HG03045 (cell line): ENCODE data around the gene IRF6.

Experiments
- ATAC-seq: cut with Tn5 transposase; IDR thresholded peaks from one replicate; pipeline ENCODE4 v1.9.1; 2021; ENCODE audit warnings: mild to moderate bottlenecking, moderate library complexity; ENCODE audit not compliant: unreplicated experiment

Gene IRF6

GRCh38 chr1:209736490-209737117 is 69.3 kb downstream of the IRF6 start:
- no peak for ATAC-seq
